RWPE2 (cell line): ENCODE data around the gene FAM89A.
"Not testable (repeated sequence)": the region's sequence is repeated elsewhere in the genome, so short reads cannot be mapped to it uniquely, and the experiment has no call there.

Experiments
- ATAC-seq: fragments of 200-7000 bp; cut with Tn5 transposase; 3 replicates; pipeline ENCODE4 v1.9.1; 2021; ENCODE audit warnings: low read depth
- DNase-seq: peaks from one replicate; pipeline ENCODE4 v3.0.0-alpha.2; 2020; ENCODE audit warnings: low spot score
- H3K27ac ChIP-seq: fragments of 450-650 bp; 2 replicates; pipeline ENCODE4 v1.5.1; 2017; ENCODE audit warnings: mild to moderate bottlenecking; ENCODE audit not compliant: poor library complexity, severe bottlenecking
- H3K27me3 ChIP-seq: fragments of 250-450 bp; sonication (Bioruptor Pico); 2 replicates; pipeline ENCODE4 v1.5.1; 2021; ENCODE audit warnings: mild to moderate bottlenecking, moderate library complexity; ENCODE audit not compliant: insufficient read depth, poor library complexity, severe bottlenecking
- H3K36me3 ChIP-seq: fragments of 250-450 bp; sonication (Bioruptor Pico); 2 replicates; pipeline ENCODE4 v1.5.1; 2020; ENCODE audit warnings: low read depth, mild to moderate bottlenecking, moderate library complexity
- H3K4me1 ChIP-seq: fragments of 250-450 bp; sonication (Bioruptor Pico); 2 replicates; pipeline ENCODE4 v1.5.1; 2021; ENCODE audit warnings: mild to moderate bottlenecking, moderate library complexity; ENCODE audit not compliant: insufficient read depth, poor library complexity, severe bottlenecking
- H3K4me3 ChIP-seq: fragments of 250-450 bp; sonication (Bioruptor Pico); 2 replicates; pipeline ENCODE4 v1.5.1; 2021; ENCODE audit warnings: mild to moderate bottlenecking, moderate library complexity; ENCODE audit not compliant: severe bottlenecking
- H3K9me3 ChIP-seq: fragments of 250-450 bp; sonication (Bioruptor Pico); 2 replicates; pipeline ENCODE4 v1.5.1; 2021; ENCODE audit warnings: mild to moderate bottlenecking, moderate library complexity; ENCODE audit not compliant: severe bottlenecking
- TF ChIP-seq, protein P1 (sequence below): fragments of 450-650 bp; IDR thresholded peaks from one replicate; pipeline ENCODE4 v1.5.1; 2017; ENCODE audit warnings: mild to moderate bottlenecking, moderate library complexity; ENCODE audit not compliant: poor library complexity, severe bottlenecking

FAM89A gene

DNA sequence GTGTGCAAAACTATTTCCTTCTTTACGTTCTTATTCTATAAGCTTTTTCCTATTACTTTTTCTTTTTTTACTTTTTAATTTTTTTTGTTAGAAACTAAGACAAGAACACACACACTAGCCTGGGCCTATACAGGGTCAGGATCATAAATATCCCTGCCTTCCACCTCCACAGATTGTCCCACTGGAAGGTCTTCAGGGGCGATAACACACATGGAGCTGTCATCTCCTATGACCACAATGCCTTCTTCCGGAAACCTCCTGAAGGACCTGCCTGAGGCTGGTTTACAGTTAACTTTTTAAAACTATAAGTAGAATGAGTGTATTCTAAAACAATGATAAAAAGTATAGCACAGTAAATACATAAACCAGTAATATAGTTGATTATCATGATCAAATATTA is 10.3 kb upstream of the FAM89A start:
- H3K9me3 ChIP-seq = no peaks in the 10 kb centered on the region
- H3K27me3 ChIP-seq = no peaks in the 10 kb centered on the region
- no peaks in the 10 kb centered on the region for H3K4me1 ChIP-seq
- DNase-seq (no peak), ATAC-seq (no peak)
- TF ChIP-seq, protein P1, sequence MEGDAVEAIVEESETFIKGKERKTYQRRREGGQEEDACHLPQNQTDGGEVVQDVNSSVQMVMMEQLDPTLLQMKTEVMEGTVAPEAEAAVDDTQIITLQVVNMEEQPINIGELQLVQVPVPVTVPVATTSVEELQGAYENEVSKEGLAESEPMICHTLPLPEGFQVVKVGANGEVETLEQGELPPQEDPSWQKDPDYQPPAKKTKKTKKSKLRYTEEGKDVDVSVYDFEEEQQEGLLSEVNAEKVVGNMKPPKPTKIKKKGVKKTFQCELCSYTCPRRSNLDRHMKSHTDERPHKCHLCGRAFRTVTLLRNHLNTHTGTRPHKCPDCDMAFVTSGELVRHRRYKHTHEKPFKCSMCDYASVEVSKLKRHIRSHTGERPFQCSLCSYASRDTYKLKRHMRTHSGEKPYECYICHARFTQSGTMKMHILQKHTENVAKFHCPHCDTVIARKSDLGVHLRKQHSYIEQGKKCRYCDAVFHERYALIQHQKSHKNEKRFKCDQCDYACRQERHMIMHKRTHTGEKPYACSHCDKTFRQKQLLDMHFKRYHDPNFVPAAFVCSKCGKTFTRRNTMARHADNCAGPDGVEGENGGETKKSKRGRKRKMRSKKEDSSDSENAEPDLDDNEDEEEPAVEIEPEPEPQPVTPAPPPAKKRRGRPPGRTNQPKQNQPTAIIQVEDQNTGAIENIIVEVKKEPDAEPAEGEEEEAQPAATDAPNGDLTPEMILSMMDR = no peak
- H3K36me3 ChIP-seq = no peaks in the 10 kb centered on the region
- no peak overlapping the region for H3K27ac ChIP-seq
- no peak overlapping the region for H3K4me3 ChIP-seq

DNA sequence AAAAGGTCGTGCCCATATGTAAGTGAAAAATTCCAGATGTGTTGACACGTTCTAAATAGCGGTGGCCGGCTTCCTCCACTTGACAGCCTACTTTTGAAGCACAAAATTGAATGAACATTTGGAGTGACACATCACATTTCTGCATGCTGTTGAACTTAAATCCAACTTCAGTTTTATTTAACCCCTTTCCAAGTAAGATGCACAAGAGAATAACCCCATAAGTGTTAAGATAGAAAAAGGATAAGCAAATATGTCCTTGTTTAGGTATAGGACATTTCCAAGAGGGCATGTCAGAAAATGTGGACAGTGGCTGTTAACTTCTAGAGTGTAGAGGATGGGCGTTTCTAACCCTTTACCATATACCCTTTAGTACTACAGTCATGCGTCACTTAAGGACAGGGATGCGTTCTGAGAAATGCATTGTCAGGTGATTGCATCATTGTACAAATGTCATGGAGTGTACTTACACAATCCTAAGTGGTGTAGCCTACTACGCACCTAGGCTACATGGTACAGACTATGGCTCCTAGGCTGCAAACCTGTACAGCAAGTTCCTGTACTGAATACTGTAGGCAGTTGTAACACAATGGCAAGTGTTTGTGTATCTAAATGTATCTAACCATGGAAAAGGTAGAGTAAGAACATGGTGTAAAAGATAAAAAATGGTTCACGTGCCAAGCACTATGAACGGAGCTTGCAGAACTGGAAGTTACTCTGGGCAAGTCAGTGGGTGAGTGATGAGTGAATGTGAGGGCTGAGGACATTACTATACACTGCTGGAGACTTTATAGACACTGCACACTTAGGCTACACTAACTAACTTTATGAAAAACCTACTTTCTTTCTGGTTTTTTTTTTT is 9.3 kb upstream of the FAM89A start:
- ATAC-seq = no peak

GRCh38 chr1:231048419-231048818 is 8.4 kb upstream of the FAM89A start:
- not testable (repeated sequence) for H3K36me3 ChIP-seq, H3K9me3 ChIP-seq, DNase-seq, H3K4me1 ChIP-seq, ATAC-seq, H3K27me3 ChIP-seq, H3K4me3 ChIP-seq, H3K27ac ChIP-seq

More for the DNA sequence above, 9.3 kb upstream of the FAM89A start:
- no peaks in the 10 kb centered on the region for H3K9me3 ChIP-seq
- TF ChIP-seq, protein P1 = no peak
- DNase-seq = no peak
- no peaks in the 10 kb centered on the region for H3K36me3 ChIP-seq
- no peak overlapping the region for H3K4me3 ChIP-seq
- no peaks in the 10 kb centered on the region for H3K4me1 ChIP-seq
- no peak overlapping the region for H3K27ac ChIP-seq
- H3K27me3 ChIP-seq = no peaks in the 10 kb centered on the region

GRCh38 chr1:231047529-231047928 is 7.5 kb upstream of the FAM89A start:
- not testable (repeated sequence) for H3K4me3 ChIP-seq, H3K4me1 ChIP-seq, H3K9me3 ChIP-seq, H3K27me3 ChIP-seq, DNase-seq, H3K36me3 ChIP-seq, H3K27ac ChIP-seq, ATAC-seq

DNA sequence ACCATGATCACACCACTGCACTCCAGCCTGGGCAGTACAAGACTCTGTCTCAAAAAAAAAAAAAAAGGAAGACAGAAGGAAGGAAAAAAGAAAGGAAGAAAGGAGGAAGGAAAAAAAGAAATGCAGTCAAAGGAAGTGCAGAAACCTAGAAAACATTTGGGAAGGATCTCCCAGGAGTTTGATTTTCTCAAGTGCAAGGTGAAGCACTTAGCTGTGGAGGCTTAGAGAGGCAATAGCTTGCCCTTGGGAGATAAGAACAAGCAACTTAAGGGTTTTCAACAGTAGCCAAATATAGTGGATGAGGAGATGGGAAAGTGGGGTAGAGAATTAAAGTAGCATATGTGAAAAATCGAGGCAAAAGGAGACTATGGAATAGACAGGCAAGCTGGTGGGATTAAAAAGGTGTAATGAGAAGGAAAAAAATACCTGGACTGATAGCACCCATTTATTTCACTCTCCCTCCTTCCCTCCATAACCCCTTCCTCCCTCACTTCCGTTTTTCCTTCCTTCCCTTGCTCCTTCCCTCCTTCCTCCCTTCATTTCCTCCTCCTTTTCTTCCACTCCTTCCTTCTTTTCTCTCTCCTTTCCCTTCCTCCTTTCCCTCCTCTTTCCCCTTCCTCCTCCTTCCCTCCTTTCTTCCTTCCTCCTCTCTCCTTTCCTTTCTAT is 6.8 kb upstream of the FAM89A start:
- H3K27me3 ChIP-seq = no peaks in the 10 kb centered on the region
- H3K9me3 ChIP-seq = no peaks in the 10 kb centered on the region
- no peak for DNase-seq
- H3K4me1 ChIP-seq = no peaks in the 10 kb centered on the region
- no peak overlapping the region for H3K4me3 ChIP-seq
- H3K27ac ChIP-seq = no peak overlapping the region
- no peak for ATAC-seq
- TF ChIP-seq, protein P1 = no peak
- no peaks in the 10 kb centered on the region for H3K36me3 ChIP-seq

DNA sequence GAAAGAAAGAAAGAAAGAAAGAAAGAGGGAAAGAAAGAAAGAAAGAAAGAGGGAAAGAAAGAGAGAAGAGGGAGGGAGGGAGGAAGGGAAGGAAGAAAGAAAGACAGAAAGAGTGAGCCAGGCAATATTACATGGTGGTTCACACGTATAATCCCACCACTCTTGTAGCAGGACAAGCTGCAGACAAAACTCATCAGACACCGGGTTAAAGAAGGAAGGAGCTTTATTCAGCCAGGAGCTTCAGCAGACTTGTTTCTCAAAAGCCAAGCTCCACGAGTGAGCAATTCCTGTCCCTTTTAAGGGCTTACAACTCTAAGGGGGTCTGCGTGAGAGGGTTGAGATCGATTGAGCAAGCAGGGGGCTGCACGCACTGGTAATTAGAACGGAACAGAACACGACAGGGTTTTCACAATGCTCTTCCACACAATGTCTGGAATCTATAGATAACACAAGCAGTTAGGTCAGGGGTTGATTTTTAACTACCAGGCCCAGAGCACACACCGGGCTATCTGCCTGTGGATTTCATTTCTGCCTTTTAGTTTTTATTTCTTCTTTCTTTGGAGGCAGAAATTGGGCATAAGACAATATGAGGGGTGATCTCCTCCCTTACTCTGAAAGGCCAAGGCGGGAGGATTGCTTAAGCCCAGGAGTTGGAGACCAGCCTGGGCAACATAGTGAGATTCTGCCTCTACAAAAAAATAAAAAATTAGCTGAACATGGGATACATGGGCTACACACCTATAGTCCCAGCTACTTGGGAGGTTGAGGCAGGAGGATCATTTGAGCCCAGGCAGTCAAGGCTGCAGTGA is 6.1 kb upstream of the FAM89A start:
- not testable (repeated sequence) for H3K27ac ChIP-seq, DNase-seq, ATAC-seq, H3K36me3 ChIP-seq, H3K9me3 ChIP-seq, H3K4me3 ChIP-seq, H3K4me1 ChIP-seq, H3K27me3 ChIP-seq
